HG03469 (cell line): Measurements from ENCODE around the gene LMO7.
A peak's percentile ranks its signal among the peaks of the same experiment; 100 is the strongest.

ENCODE experiments used
- ATAC-seq: cut with Tn5 transposase; IDR thresholded peaks from one replicate; pipeline ENCODE4 v1.9.1; 2021; ENCODE audit warnings: mild to moderate bottlenecking, moderate library complexity, moderate number of reproducible peaks; ENCODE audit not compliant: unreplicated experiment

Gene LMO7

GRCh38 chr13:75635828-75636435 lies at the start of gene LMO7:
TSS of gene LMO7 (plus strand) at chr13:75636330. CDS start at chr13:75636658, 328 bp downstream.
- ATAC-seq = peak; percentile 36

- ATAC-seq = no peak
Observed at GRCh38 chr13:75587679-75588078, 48.5 kb upstream of the LMO7 start.

GRCh38 chr13:75596657-75597182 lies 39.4 kb upstream of the LMO7 start:
- ATAC-seq = no peak

- ATAC-seq = no peak
Observed at GRCh38 chr13:75600371-75600770, 35.8 kb upstream of the LMO7 start.

- ATAC-seq = no peak
Observed at GRCh38 chr13:75603038-75603437, 33.1 kb upstream of the LMO7 start.

GRCh38 chr13:75607447-75607846 lies 28.7 kb upstream of the LMO7 start:
- ATAC-seq = no peak

GRCh38 chr13:75610466-75610865 lies 25.7 kb upstream of the LMO7 start:
- ATAC-seq = no peak

GRCh38 chr13:75612354-75612753 lies 23.8 kb upstream of the LMO7 start:
- no peak for ATAC-seq

- no peak for ATAC-seq
Observed at GRCh38 chr13:75617230-75617629, 18.9 kb upstream of the LMO7 start.

- ATAC-seq = no peak
Observed at GRCh38 chr13:75618308-75618707, 17.8 kb upstream of the LMO7 start.

- ATAC-seq = no peak
Observed at GRCh38 chr13:75620020-75620419, 16.1 kb upstream of the LMO7 start.

GRCh38 chr13:75621147-75621546 lies 15.0 kb upstream of the LMO7 start:
- no peak for ATAC-seq

GRCh38 chr13:75628801-75629200 lies 7.3 kb upstream of the LMO7 start:
- no peak for ATAC-seq

- ATAC-seq = no peak
Observed at GRCh38 chr13:75633285-75633684, 2.8 kb upstream of the LMO7 start.

- no peak for ATAC-seq
Observed at GRCh38 chr13:75635101-75635827, 866 bp upstream of the LMO7 start.

GRCh38 chr13:75636436-75637180 lies 478 bp downstream of the LMO7 start:
- ATAC-seq = peak; percentile 25

- no peak for ATAC-seq
Observed at GRCh38 chr13:75637181-75637750, 1.1 kb downstream of the LMO7 start.

GRCh38 chr13:75639454-75639853 lies 3.3 kb downstream of the LMO7 start:
- no peak for ATAC-seq

GRCh38 chr13:75641026-75641425 lies 4.9 kb downstream of the LMO7 start:
- no peak for ATAC-seq

GRCh38 chr13:75643182-75643581 lies 7.1 kb downstream of the LMO7 start:
- ATAC-seq = no peak

GRCh38 chr13:75643693-75644092 lies 7.6 kb downstream of the LMO7 start:
- ATAC-seq = no peak
